Ovary (tissue), 9 donors: ENCODE measurements around the gene TIPARP. TPM values are rescaled to one million over a fixed set of nuclear protein-coding genes. Genes with fewer than 3 reads are reported as not detected.

Source experiments
- DNase-seq, 5 donors: peaks; one replicate each; pipeline ENCODE4 v3.0.0-alpha.2; 2019 to 2020
- H3K27ac ChIP-seq, 2 donors: fragments of 200-600 bp; one replicate each; pipeline versions ENCODE4 v1.5.1 to v1.8.0; 2019 to 2022
- H3K27me3 ChIP-seq: fragments of 200-600 bp; one replicate; pipeline ENCODE4 v1.8.0; 2022
- H3K36me3 ChIP-seq: fragments of 200-600 bp; sonication (generic); one replicate; pipeline ENCODE4 v1.5.1; 2019
- H3K4me1 ChIP-seq: one replicate; pipeline ENCODE4 v1.8.1; 2013; ENCODE audit warnings: mild to moderate bottlenecking, moderate library complexity; ENCODE audit not compliant: insufficient read depth
- H3K4me3 ChIP-seq: fragments of 200-600 bp; sonication (generic); one replicate; pipeline ENCODE4 v1.5.1; 2017
- H3K9me3 ChIP-seq, 2 donors: fragments of 200-600 bp in 1 of 2; sonication (generic) in 1 of 2; one replicate each; pipeline versions ENCODE4 v1.5.1 to v1.8.1; 2013 to 2019; ENCODE audit warnings: mild to moderate bottlenecking in 1 of 2, moderate library complexity in 1 of 2
- CTCF ChIP-seq, 3 donors: fragments of 450-650 bp in 2 of 3; fragments of 200-600 bp in 1 of 3; IDR thresholded peaks; one replicate each; pipeline versions ENCODE4 v1.5.1 to v1.8.0; 2016 to 2022; ENCODE audit warnings: antibody characterized with exemption in 3 of 3, mild to moderate bottlenecking in 1 of 3
- EP300 ChIP-seq: sonication (generic); formaldehyde crosslinking; IDR thresholded peaks from one replicate; pipeline ENCODE4 v1.6.1; 2017; ENCODE audit warnings: antibody characterized with exemption
- POLR2A ChIP-seq: fragments of 450-650 bp; IDR thresholded peaks from one replicate; pipeline ENCODE4 v1.6.1; 2017; ENCODE audit warnings: antibody characterized with exemption, mild to moderate bottlenecking, moderate library complexity
- WGBS, 3 donors: extraction: QIAGEN DNeasy Blood & Tissue Kit in 1 of 3; methylation state at CpG; one replicate each; pipeline versions ENCODE4 v1.1.5 to v1.1.7; 2013 to 2017; 5-methylcytosine and 5-hydroxymethylcytosine counted together
- intact Hi-C, 4 donors: fragments of 100-400 bp; cut with DNase I; formaldehyde crosslinking; loops; one replicate each; pipeline versions ENCODE4 v1.11.0 to v1.15.1; 2022 to 2023
- polyA plus RNA-seq, 2 donors: library from polyadenylated mRNA; stranded (reverse); fragments of 200-250 nt in 1 of 2; fragments of 350-450 nt in 1 of 2; fragmentation: Illumina TruSeq in 1 of 2; extraction: RNeasy Lipid Tissue Mini Kit (QIAGEN cat#74804) in 1 of 2; gene quantifications; one replicate each; pipeline ENCODE4 v1.2.3, GENCODE V29; 2013 to 2014
- total RNA-seq, 7 donors: library from RNA; depleted of rRNA in 2 of 7; stranded (reverse); fragments of >200 nt in 2 of 7; fragmentation: NEBNext Ultra II Directional in 3 of 7; extraction: Animal tissue kit (Norgen Biotek cat#: 25700) in 3 of 7; gene quantifications; one replicate each; pipeline versions ENCODE4 v1.1.0 to v1.2.4, GENCODE V29; 2016 to 2023
- donor health status: DM: no; HTN: no; CAD: no; lungs with moderate emphysema.
- donor health status: DM: no; HTN: no; CAD: no.
- donor health status: Bipolar disorder and iron deficiency.
- donor health status: DM: yes; HTN: yes; CAD: no.
- donor health status: DM: no; HTN: no; CAD: no.
- donor health status: DM: yes; HTN: yes; CAD: no.

The TIPARP gene
- total and polyA plus RNA-seq, 9 donors = 11.3 to 109 (median 46.1) TPM

GRCh38 chr3:156677536-156677935 lies 3.1 kb downstream of the TIPARP start:
- 43 to 59% (median 51%) methylated on average over 2 of the region's 2 CpGs for WGBS, 3 donors
- no peaks in the 10 kb centered on the region for H3K36me3 ChIP-seq
- intact Hi-C loops = loop anchor here (5.0 to 10.0 kb wide), 7 partner anchors 135 to 467 kb away; partner anchors contain the start of gene LEKR1 (in 1 of the 4)
- H3K4me1 ChIP-seq = peaks cover 8% of the 10 kb centered on the region
- no peaks in the 10 kb centered on the region for H3K9me3 ChIP-seq
- H3K4me3 ChIP-seq = no peak overlapping the region
- no peak for DNase-seq
- no peaks in the 10 kb centered on the region for H3K27me3 ChIP-seq
- TF ChIP-seq EP300 (no peak), POLR2A (no peak), CTCF (IDR thresholded peaks at IDR 0.05) (no peak)
- H3K27ac ChIP-seq = no peak overlapping the region

- DNase-seq = no peak
- no peaks in the 10 kb centered on the region for H3K9me3 ChIP-seq
- no peak for TF ChIP-seq EP300
- TF ChIP-seq POLR2A = no peak
- TF ChIP-seq CTCF (IDR thresholded peaks at IDR 0.05) = no peak
- no peak overlapping the region for H3K4me3 ChIP-seq
- peaks cover 8% of the 10 kb centered on the region for H3K4me1 ChIP-seq
- H3K36me3 ChIP-seq = no peaks in the 10 kb centered on the region
- H3K27ac ChIP-seq = no peak overlapping the region
- H3K27me3 ChIP-seq = no peaks in the 10 kb centered on the region
- 88 to 94% (median 88%) methylated on average over 2 of the region's 2 CpGs for WGBS, 3 donors
- intact Hi-C loops = loop anchor here (5.0 to 10.0 kb wide), 7 partner anchors 136 to 467 kb away; partner anchors contain the start of gene LEKR1 (in 1 of the 4)
Measured at GRCh38 chr3:156678197-156678596, 3.8 kb downstream of the TIPARP start.

- no peak for DNase-seq
- no peaks in the 10 kb centered on the region for H3K9me3 ChIP-seq
- TF ChIP-seq CTCF (IDR thresholded peaks at IDR 0.05) (no peak), POLR2A (no peak), EP300 (no peak)
- H3K4me1 ChIP-seq = peaks cover 8% of the 10 kb centered on the region
- H3K27ac ChIP-seq = no peak overlapping the region
- intact Hi-C loops = no loop called here
- no peaks in the 10 kb centered on the region for H3K27me3 ChIP-seq
- no peak overlapping the region for H3K4me3 ChIP-seq
- 91 to 100% (median 95%) methylated on average over 2 of the region's 2 CpGs for WGBS, 3 donors
- no peaks in the 10 kb centered on the region for H3K36me3 ChIP-seq
Measured at GRCh38 chr3:156680243-156680914, 6.0 kb downstream of the TIPARP start.

GRCh38 chr3:156681002-156681401 lies 6.6 kb downstream of the TIPARP start:
- no peak for TF ChIP-seq POLR2A
- no peak for TF ChIP-seq EP300
- no peak for TF ChIP-seq CTCF (IDR thresholded peaks at IDR 0.05)
- intact Hi-C loops = no loop called here
- 47 to 55% (median 55%) methylated on average over 4 of the region's 4 CpGs for WGBS, 3 donors
- no peaks in the 10 kb centered on the region for H3K9me3 ChIP-seq
- H3K36me3 ChIP-seq = no peaks in the 10 kb centered on the region
- H3K4me1 ChIP-seq = peaks cover 11% of the 10 kb centered on the region
- no peak overlapping the region for H3K4me3 ChIP-seq
- H3K27me3 ChIP-seq = no peaks in the 10 kb centered on the region
- H3K27ac ChIP-seq = no peak overlapping the region
- peak in 1 of 5 donors; percentile 34 for DNase-seq
